HTERT RPE-1 (cell line): ENCODE measurements around the gene SLC25A17.

Experiments used
- in situ Hi-C: fragments of 300-500 bp; cut with MboI; formaldehyde crosslinking; loops from 4 replicates; pipeline ENCODE4 v1.14.3; 2020; ENCODE audit warnings: low sequenced_read_pairs

SLC25A17 gene

GRCh38 chr22:40758390-40758789, 60.8 kb downstream of the SLC25A17 start:
- in situ Hi-C loops = no loop called here

GRCh38 chr22:40757071-40757470, 62.1 kb downstream of the SLC25A17 start:
- in situ Hi-C loops = no loop called here

DNA sequence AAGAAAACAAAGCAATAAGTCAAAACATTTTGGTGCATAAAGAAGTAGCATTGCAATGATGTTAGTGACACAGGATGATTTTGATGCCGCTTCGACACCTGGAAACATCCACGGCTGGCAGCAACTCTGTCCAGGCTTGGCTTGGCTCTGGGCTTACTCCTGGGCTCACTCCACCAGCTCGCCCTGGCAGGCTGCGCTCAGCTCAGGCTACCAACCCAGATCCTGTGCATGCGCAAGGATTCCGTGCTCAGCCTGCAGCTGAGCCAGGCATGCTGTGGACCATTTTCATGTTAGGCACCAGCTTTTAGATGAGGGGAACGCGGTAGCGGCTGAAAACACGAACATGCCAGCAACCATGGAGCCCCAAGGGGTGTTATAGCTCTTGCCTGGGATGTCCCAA, 66.0 kb downstream of the SLC25A17 start:
- in situ Hi-C loops = no loop called here

- in situ Hi-C loops = no loop called here
Measured at GRCh38 chr22:40751250-40751649, 67.9 kb downstream of the SLC25A17 start.

- in situ Hi-C loops = no loop called here
Measured at GRCh38 chr22:40749829-40750228, 69.3 kb downstream of the SLC25A17 start.

- in situ Hi-C loops = no loop called here
Measured at GRCh38 chr22:40748388-40749355, 70.5 kb downstream of the SLC25A17 start.

DNA sequence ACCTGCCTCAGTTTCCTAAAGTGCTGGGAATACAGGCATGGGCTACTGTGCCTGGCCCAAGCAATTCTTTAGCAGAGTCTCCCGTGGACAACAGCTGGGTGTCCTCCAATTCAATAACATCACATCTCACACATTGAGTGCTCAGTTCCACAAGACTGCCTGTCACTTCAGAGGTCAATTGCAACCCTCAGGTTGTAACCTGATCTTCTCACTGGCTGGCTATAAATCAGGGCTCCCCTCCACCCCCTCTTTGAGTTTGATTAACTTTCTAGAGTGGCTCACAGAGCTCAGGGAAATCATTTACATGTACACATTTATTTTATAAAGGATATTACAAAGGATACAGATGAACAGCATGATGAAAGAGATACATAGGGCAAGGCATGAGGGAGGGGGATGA, 71.8 kb downstream of the SLC25A17 start:
- in situ Hi-C loops = no loop called here

DNA sequence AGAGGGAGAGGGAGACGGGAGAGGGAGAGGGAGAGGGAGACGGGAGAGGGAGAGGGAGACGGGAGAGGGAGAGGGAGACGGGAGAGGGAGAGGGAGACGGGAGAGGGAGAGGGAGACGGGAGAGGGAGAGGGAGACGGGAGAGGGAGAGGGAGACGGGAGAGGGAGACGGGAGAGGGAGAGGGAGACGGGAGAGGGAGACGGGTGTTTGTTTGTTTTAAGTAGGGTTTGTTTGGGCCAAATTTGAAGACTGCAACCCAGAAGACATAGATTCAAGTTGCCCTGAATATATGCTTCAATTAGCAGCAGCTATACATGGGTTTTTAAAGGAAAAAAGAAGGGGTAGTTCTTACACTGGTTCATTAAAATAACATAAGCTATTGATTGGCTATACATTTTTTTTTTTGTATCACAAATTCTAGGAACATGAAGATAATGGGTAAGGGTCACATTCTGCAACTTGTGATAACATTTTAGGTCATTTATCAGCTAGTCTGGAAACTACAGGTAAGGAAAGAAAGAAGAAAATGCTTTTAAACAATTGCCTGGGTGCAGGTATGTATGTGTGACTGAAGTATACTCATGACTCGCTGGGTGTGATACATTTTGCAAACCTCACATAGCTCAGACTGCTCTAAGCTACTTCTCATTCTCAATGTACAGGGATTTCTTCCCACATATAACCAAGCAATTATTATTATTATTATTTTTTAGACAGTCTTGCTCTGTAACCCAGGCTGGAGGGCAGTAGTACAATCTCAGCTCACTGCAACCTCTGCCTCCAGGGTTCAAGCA, 72.5 kb downstream of the SLC25A17 start:
- in situ Hi-C loops = no loop called here

DNA sequence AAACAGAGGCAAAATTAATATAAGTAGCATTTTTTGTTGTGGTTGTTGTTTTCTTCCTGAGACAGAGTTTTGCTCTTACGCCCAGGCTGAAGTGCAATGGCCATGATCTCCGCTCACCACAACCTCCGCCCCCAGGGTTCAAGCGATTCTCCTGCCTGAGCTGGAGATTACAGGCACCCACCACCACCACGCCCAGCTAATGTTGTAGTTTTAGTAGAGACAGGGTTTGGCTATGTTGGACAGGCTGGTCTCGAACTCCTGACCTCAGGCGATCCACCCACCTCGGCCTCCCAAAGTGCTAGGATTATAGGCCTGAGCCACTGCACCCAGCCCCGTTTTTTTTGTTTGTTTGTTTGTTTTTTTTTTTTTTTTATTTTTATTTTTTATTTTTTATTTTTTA, 75.4 kb downstream of the SLC25A17 start:
- in situ Hi-C loops = no loop called here

DNA sequence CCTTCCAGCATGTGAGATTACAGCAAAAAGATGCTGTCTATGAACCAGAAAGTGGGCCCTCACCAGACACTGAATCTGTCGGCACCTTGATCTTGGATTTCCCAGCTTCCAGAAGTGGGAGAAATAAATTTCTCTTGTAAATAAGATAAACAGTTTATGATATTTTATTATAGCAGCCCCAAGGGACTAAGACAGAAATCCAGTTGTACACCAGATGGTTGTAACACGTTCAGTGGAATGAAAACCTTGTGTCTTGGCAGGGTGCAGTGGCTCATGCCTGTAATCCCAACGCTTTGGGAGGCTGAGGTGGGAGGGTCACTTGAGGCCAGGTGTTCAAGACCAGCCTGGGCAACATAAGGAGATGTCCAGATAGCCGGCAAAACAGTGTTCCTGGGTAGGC, 78.0 kb downstream of the SLC25A17 start:
- in situ Hi-C loops = no loop called here

DNA sequence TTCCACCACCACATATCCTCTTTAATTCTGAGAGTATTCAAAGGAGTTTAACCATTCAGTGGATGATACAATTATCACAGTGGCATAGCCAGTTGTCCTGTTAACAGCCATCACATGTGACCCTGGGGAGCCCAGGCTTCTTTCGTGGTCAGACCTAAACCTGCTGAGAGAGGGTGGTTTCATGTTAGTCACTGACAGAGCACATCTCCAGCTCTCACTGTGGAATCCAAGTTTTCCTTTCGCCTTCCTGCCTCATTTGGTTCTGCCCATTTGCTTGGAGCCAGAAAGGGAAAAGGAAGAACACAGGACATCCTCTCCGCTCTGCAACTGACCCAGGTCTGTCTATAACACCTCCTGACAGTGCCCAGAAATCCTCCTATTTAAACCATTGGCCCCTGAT, 79.4 kb downstream of the SLC25A17 start:
- in situ Hi-C loops = no loop called here

GRCh38 chr22:40733919-40734318, 85.2 kb downstream of the SLC25A17 start:
- in situ Hi-C loops = no loop called here

- in situ Hi-C loops = no loop called here
Measured at GRCh38 chr22:40732999-40733292, 86.2 kb downstream of the SLC25A17 start.

DNA sequence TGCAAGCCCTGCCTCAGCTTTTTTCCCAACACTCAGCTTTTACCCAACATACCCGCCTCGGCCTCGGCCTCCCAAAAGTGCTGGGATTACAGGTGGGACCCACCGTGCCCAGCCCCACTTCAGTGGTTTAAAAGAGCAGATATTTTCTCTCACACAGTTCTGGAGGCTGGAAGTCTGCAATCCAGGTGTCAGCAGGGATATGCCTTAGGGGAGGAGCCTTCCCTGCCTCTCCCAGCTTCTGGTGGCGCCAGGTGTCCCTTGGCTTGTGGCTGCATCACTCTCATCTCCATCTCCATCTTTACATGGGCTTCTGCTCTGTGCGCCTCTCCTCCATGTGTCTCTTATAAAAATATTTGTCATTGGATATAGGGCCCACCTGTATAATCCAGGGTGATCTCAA, 89.9 kb downstream of the SLC25A17 start:
- in situ Hi-C loops = no loop called here

GRCh38 chr22:40728731-40729189, 90.4 kb downstream of the SLC25A17 start:
- in situ Hi-C loops = no loop called here

DNA sequence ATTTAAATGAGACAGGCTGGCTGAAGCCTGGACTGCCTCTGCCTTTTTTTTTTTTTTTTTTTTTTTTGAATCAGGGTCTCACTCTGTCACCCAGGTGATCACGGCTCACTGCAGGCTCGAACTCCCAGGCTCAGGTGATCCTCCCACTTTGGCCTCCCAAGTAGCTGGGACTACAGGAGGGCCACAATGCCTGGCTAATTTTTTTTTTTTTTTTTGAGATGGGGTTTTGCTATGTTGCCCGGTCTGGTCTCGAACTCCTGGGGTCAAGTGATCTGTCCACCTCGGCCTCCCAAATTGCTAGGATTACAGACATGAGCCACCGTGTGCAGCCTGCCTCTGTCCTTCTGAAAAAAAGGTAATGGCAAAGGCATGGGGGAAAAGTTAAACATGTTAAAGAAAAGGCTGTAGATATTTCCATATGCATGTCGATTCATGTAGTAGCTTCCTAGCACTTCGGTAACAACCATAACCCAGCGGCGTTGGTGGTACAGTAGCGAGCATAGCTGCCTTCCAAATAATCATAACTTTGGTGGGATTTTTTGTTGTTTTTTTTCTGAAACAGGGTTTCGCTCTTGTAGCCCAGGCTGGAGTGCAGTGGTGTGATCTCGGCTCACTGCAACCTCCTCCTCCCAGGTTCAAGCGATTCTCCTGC, 91.1 kb downstream of the SLC25A17 start:
- in situ Hi-C loops = no loop called here

DNA sequence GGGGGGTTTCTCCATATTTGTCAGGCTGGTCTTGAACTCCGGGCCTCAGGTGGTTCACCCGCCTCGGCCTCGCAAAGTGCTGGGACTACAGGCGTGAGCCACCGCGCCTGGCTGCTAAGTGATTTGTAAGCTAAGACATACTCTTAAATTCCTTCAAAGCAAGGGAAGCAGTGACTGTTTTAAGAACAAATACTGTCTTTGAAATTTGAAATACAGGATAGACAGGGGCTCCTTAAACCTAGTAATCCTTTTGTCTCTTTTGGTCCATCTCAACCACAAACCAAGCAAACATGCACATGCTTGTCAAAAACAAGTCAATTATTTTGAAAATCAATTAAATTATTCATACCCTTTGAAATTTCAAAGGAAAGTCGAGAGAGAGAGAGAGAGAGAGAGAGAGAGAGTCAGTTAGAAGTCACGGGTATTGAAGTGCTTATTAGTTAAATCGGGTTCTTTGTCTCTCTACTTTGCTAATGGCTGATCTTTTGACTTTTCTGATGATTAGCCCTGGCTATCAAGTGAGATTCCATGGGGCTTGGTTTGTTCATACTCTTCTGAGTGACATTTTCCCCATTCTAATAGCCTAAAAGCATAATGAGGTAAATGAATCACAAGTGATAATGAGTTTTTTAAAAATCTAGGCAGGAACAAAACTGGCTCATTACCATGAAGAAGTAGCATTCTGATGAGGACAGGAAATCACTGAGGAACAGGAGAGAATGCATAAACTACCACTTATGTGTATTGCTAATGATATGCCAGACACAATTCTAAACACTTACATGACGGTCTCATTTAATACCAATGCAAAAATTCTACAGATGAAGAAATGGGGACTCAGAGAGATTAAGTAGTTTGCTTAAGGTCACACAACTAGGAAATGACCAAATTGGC, 91.8 kb downstream of the SLC25A17 start:
- in situ Hi-C loops = no loop called here

- in situ Hi-C loops = no loop called here
Measured at GRCh38 chr22:40726514-40726913, 92.6 kb downstream of the SLC25A17 start.

DNA sequence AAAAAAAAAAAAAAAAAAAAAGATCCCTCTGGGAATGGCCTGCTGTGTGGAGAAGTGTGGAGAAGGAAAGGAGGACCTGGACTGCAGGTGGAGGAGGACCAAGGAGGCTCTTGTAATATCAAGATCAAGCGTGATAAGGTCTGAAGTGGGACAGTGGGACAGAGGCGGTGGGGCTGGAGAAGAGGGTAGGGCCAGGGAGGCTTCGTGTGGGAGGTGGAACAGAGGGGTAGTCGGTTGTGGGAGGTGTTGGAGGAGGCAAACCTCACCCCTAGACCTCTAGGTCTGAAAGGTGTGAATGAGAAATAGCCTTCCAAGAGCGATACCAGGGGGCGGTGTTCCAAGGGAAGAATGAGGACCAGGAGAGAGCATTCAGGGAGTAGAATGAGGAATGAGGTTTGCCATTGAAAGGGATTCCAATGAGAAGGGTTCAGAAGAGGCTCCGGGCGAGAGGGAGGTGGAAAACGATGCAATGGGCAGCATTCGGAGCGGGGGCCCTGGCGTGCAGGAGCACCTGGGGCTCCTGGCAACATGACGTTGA, 95.7 kb downstream of the SLC25A17 start:
- in situ Hi-C loops = no loop called here

DNA sequence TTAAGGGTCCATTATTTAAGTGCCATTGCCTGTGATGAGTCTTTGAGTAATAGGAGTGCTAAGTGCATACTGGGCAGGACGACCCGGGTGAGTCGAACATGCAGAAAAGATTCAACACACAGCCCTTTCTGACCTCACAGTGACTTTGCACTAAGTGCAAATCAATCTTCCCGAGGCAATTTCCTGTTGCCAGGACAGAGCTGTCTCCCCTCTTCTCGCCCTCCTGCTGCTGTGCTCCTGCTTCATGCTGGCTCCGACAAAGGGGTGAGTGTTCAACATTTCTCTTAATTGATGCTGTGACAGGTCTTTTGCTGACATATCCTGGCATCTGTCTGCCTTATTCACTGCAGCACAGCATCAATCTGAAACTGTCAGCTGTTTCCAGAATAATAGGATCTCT, 97.9 kb downstream of the SLC25A17 start:
- in situ Hi-C loops = no loop called here
